Ascending aorta (tissue), 2 donors: ENCODE data around the gene ARAP3. TPM values are rescaled to one million over a fixed set of nuclear protein-coding genes. Genes with fewer than 3 reads are reported as not detected.
"Not testable (repeated sequence)": the region's sequence is repeated elsewhere in the genome, so short reads cannot be mapped to it uniquely, and the experiment has no call there.

Experiments used
- DNase-seq, 2 donors: peaks; one replicate each; pipeline ENCODE4 v3.0.0-alpha.2; 2019; ENCODE audit warnings: low spot score in 2 of 2
- H3K27ac ChIP-seq, 2 donors: fragments of 200-600 bp; sonication (generic); one replicate each; pipeline ENCODE4 v1.5.1; 2016 to 2017; ENCODE audit warnings: mild to moderate bottlenecking in 1 of 2
- H3K27me3 ChIP-seq: fragments of 200-600 bp; sonication (generic); one replicate; pipeline ENCODE4 v1.5.1; 2017
- H3K36me3 ChIP-seq, 2 donors: fragments of 200-600 bp; sonication (generic); one replicate each; pipeline ENCODE4 v1.5.1; 2016
- H3K4me1 ChIP-seq, 2 donors: fragments of 200-600 bp; sonication (generic); one replicate each; pipeline ENCODE4 v1.5.1; 2016 to 2017; ENCODE audit warnings: mild to moderate bottlenecking in 1 of 2
- H3K4me3 ChIP-seq, 2 donors: fragments of 200-600 bp; sonication (generic); one replicate each; pipeline ENCODE4 v1.5.1; 2016 to 2017; ENCODE audit warnings: mild to moderate bottlenecking in 1 of 2
- H3K9me3 ChIP-seq, 2 donors: fragments of 200-600 bp; sonication (generic); one replicate each; pipeline ENCODE4 v1.5.1; 2016
- intact Hi-C: fragments of 100-400 bp; cut with DNase I; formaldehyde crosslinking; loops from one replicate; pipeline ENCODE4 v1.15.1; 2023
- total RNA-seq: library from RNA; depleted of rRNA; stranded (reverse); fragments of >200 nt; gene quantifications from one replicate; pipeline ENCODE4 v1.1.0, GENCODE V29; 2016
- TF ChIP-seq, protein P1 (sequence below), 3 experiments: fragments of 200-600 bp in 2 of 3; fragments of 450-650 bp in 1 of 3; sonication (generic) in 2 of 3; IDR thresholded peaks; one replicate each; pipeline ENCODE4 v1.5.1; 2016 to 2019; ENCODE audit warnings: antibody characterized with exemption in 3 of 3, mild to moderate bottlenecking in 1 of 3, moderate library complexity in 1 of 3

The ARAP3 gene
- total RNA-seq, 1 donor from 2014 or later, result 55.5 TPM

DNA sequence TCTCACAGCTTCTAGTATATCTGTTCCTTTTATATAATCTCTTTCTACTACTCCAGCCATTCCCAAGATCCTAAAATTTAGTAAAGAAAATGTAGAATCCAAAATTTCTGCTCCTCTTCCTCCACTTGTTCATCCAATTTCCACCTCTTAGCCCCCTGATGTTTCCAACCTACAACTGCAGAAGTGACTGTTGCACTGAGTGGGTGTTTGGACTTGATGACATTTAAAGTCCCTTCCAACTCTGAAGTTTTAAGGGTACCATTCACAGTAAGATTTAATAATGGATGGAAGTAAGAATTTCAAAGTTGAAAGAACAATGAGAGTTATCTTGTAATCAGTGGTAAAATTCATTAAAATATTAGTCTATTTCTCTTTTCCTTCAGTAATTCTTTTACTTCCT lies 68.7 kb downstream of the ARAP3 start:
- Histone ChIP-seq H3K36me3 (no peaks in the 10 kb centered on the region), H3K9me3 (no peaks in the 10 kb centered on the region), H3K4me1 (peaks cover 0 to 28% of the 10 kb centered on the region in 2 donors), H3K27ac (no peak overlapping the region), H3K4me3 (no peak overlapping the region), H3K27me3 (no peaks in the 10 kb centered on the region)
- DNase-seq, result no peak
- TF ChIP-seq, protein P1, sequence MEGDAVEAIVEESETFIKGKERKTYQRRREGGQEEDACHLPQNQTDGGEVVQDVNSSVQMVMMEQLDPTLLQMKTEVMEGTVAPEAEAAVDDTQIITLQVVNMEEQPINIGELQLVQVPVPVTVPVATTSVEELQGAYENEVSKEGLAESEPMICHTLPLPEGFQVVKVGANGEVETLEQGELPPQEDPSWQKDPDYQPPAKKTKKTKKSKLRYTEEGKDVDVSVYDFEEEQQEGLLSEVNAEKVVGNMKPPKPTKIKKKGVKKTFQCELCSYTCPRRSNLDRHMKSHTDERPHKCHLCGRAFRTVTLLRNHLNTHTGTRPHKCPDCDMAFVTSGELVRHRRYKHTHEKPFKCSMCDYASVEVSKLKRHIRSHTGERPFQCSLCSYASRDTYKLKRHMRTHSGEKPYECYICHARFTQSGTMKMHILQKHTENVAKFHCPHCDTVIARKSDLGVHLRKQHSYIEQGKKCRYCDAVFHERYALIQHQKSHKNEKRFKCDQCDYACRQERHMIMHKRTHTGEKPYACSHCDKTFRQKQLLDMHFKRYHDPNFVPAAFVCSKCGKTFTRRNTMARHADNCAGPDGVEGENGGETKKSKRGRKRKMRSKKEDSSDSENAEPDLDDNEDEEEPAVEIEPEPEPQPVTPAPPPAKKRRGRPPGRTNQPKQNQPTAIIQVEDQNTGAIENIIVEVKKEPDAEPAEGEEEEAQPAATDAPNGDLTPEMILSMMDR (IDR thresholded peaks at IDR 0.05), result no peak
- intact Hi-C loops, result no loop called here

DNA sequence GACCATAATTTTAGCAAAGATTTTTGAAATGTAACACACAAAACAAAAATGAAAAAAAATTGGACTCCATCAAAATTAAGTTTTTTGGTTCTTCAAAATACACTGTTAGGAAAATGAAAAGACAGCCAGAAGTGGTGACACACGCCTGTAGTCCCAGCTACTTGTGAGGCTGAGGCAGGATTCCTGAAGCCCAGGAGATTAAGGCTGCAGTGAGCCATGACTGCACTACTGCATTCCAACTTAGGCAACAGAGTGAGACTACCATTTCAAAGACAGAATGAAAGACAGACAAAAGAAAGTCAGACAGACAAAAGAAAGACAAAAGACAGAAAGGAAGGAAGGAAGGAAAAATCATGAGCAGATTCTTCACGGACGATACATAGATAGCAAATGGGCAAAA lies 70.7 kb downstream of the ARAP3 start:
- Histone ChIP-seq H3K4me3 (no peak overlapping the region), H3K27ac (no peak overlapping the region), H3K4me1 (peaks cover 0 to 17% of the 10 kb centered on the region in 2 donors), H3K27me3 (no peaks in the 10 kb centered on the region), H3K36me3 (no peaks in the 10 kb centered on the region), H3K9me3 (no peaks in the 10 kb centered on the region)
- intact Hi-C loops, result no loop called here
- DNase-seq, result no peak
- TF ChIP-seq, protein P1 (IDR thresholded peaks at IDR 0.05), result no peak

DNA sequence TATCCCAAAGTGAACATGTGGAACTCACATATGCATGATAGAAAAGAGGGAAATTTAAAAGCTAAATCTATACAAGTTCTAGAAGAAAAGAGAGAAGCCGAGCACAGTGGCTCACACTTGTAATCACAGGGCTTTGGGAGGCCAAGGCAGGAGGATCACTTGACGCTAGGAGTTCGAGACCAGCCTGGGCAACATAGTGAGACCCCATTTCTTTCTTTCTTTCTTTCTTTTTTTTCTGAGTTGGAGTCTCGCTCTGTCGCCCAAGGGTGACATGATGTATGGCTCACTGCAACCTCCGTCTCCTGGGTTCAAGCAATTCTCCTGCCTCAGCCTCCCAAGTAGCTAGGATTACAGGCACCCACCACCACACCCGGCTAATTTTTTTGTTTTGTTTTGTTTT lies 72.1 kb downstream of the ARAP3 start:
- H3K9me3 ChIP-seq, H3K27me3 ChIP-seq, H3K27ac ChIP-seq, H3K4me3 ChIP-seq, intact Hi-C loops, DNase-seq, H3K36me3 ChIP-seq: not testable (repeated sequence)
- peaks cover 3 to 20% of the 10 kb centered on the region in 2 donors for H3K4me1 ChIP-seq

GRCh38 chr5:141609044-141609443 lies 73.0 kb downstream of the ARAP3 start:
- Histone ChIP-seq H3K36me3 (no peaks in the 10 kb centered on the region), H3K4me3 (no peak overlapping the region), H3K9me3 (no peaks in the 10 kb centered on the region), H3K27ac (no peak overlapping the region), H3K27me3 (no peaks in the 10 kb centered on the region), H3K4me1 (peaks cover 11 to 27% of the 10 kb centered on the region in 2 donors)
- TF ChIP-seq, protein P1 (IDR thresholded peaks at IDR 0.05), result no peak
- intact Hi-C loops, result no loop called here
- DNase-seq, result no peak

DNA sequence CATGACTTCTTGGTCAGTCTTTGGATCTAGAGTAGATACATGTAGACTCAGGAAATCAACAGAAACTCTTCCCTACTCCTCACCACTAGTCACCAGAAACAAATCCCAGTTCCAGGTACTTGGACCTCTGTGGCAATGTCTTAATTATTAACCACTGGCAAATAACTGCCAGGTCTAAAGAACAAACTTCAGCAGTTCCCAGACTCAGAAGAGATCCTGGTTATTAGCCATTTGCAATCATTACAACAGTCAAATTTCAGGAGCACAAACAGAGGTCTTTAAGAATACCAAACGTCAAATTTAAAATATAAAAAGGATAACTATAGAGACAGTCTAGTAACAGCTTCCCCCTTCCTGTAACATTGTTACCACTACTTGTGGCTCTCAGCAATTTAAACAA lies 73.5 kb downstream of the ARAP3 start:
- Histone ChIP-seq H3K27ac (no peak overlapping the region), H3K9me3 (no peaks in the 10 kb centered on the region), H3K4me1 (peaks cover 11 to 28% of the 10 kb centered on the region in 2 donors), H3K4me3 (no peak overlapping the region), H3K36me3 (no peaks in the 10 kb centered on the region), H3K27me3 (no peaks in the 10 kb centered on the region)
- no peak for DNase-seq
- intact Hi-C loops, result no loop called here
- TF ChIP-seq, protein P1 (IDR thresholded peaks at IDR 0.05), result no peak

DNA sequence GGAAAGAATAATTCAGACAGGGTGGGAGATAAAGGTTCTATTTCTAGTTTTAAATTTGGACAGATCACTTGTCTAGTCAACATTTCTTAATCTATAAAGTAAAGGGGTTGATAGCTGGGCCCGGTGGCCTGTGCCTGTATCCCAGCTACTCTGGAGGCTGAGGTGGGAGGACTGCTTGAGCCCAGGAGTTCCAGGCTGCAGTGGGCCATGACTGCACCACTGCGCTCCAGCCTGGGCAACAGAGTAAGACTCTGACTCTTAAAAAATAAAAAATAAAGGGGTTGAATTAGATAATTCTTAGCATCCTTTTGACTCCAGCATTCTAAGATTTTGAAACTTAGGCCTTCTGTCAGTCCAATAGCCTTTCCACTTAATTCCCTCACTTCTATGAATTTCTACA lies 74.0 kb downstream of the ARAP3 start:
- Histone ChIP-seq H3K27me3 (no peaks in the 10 kb centered on the region), H3K9me3 (no peaks in the 10 kb centered on the region), H3K4me3 (no peak overlapping the region), H3K36me3 (no peaks in the 10 kb centered on the region), H3K27ac (peak overlapping the region in 1 of 2 donors; percentile 2), H3K4me1 (peaks cover 11 to 27% of the 10 kb centered on the region in 2 donors)
- intact Hi-C loops, result no loop called here
- TF ChIP-seq, protein P1 (IDR thresholded peaks at IDR 0.05), result no peak
- no peak for DNase-seq
